ENCODE measurements around the gene SLC9A1. TPM values are rescaled to one million over a fixed set of nuclear protein-coding genes. Genes with fewer than 3 reads are reported as not detected.

Gene SLC9A1
- total and polyA plus RNA-seq, 2 of the 8 experiments (the other 6 are each of a cell fraction or from before 2014, with no cell fraction given): 11.3 to 25.1 TPM

- H3K56ac ChIP-seq (replicated peaks; ENCODE audit: insufficient read length, low read depth, low read length): no peak overlapping the region
- no peak overlapping the region for H2AFZ ChIP-seq (ENCODE audit: low read length)
- H2BK12ac ChIP-seq (ENCODE audit: low read depth, low read length): no peak overlapping the region
- H2BK120ac ChIP-seq (replicated peaks; ENCODE audit: low read depth, low read length): no peak overlapping the region
- no peak overlapping the region for H3K4ac ChIP-seq (replicated peaks; ENCODE audit: insufficient read length, low read depth, low read length)
- H3K79me1 ChIP-seq (ENCODE audit: low read depth, low read length): no peaks in the 10 kb centered on the region; the same call in 1 of the 2 replicates
- CTCF ChIA-PET (ENCODE audit: partially characterized antibody): interaction anchor here (0.6 to 26.4 kb wide), 9 partner anchors 7 to 360 kb away, joined by 3 to 790 read pairs (median 5); partner anchors contain the start of gene TRNP1
- H3K14ac ChIP-seq (ENCODE audit: insufficient read length): no peak overlapping the region
- H3K18ac ChIP-seq (ENCODE audit: extremely low read depth, low read length): peak overlapping the region; percentile 3; the same call in 1 of the 2 replicates
- H3K4me1 ChIP-seq (replicated peaks in 1 of 4; ENCODE audit: control insufficient read depth in 3 of 4, insufficient read depth in 4 of 4, low read length in 3 of 4): peaks cover 6 to 20% (median 14%) of the 10 kb centered on the region in 4 experiments
- POLR2A ChIA-PET (ENCODE audit: partially characterized antibody): interaction anchor here (0.7 to 58.9 kb wide), 11 partner anchors 7 to 106 kb away, joined by 3 to 1829 read pairs (median 7); partner anchors contain the start of genes SLC9A1, TENT5B and TRNP1
- H3K4me2 ChIP-seq (ENCODE audit: insufficient read depth in 1 of 2, low read depth in 2 of 2, low read length in 2 of 2): no peak overlapping the region
- H4K8ac ChIP-seq (ENCODE audit: extremely low read depth, insufficient read depth, low read length): no peak overlapping the region
- H2AK5ac ChIP-seq (ENCODE audit: low read depth, low read length): no peak overlapping the region
- no peak overlapping the region for H4K5ac ChIP-seq (ENCODE audit: insufficient read length, low read depth, low read length)
- H3K9ac ChIP-seq (replicated peaks in 1 of 4; ENCODE audit: extremely low read depth in 1 of 4, low read depth in 3 of 4, low read length in 3 of 4): no peak overlapping the region
- WGBS, 2 experiments (ENCODE audit: extremely low coverage in 1 of 2, insufficient coverage in 1 of 2, insufficient read length in 1 of 2, insufficient replicate concordance in 2 of 2, low coverage in 1 of 2, low lambda C conversion rate in 2 of 2, missing lambda C conversion rate in 1 of 2): 95% methylated on average over 2 of the region's 2 CpGs; no CpG with 5 or more reads in 1 of the 2 experiments
- H3K4me3 ChIP-seq (ENCODE audit: extremely low read depth in 1 of 4, insufficient read depth in 2 of 4, low read depth in 3 of 4, low read length in 4 of 4): no peak overlapping the region
- DNase-seq (ENCODE audit: low read depth in 1 of 2, low spot score in 2 of 2) (no peak), FAIRE-seq (no peak)
- H3K23me2 ChIP-seq (ENCODE audit: low read depth, low read length): no peaks in the 10 kb centered on the region
- no peak overlapping the region for H3K23ac ChIP-seq (ENCODE audit: insufficient read length)
- H3K27me3 ChIP-seq (replicated peaks in 1 of 4; ENCODE audit: control insufficient read depth in 3 of 4, extremely low read depth in 1 of 4, insufficient read depth in 3 of 4, low read length in 3 of 4): no peaks in the 10 kb centered on the region; a peak in 1 of 7 replicates
- H4K20me1 ChIP-seq (replicated peaks in 1 of 2; ENCODE audit: control insufficient read depth in 1 of 2, insufficient read depth in 2 of 2, low read length in 2 of 2): no peaks in the 10 kb centered on the region
- H2BK20ac ChIP-seq (ENCODE audit: low read length): no peak overlapping the region
- H2BK5ac ChIP-seq (ENCODE audit: low read depth, low read length): no peak overlapping the region
- no peak overlapping the region for H4K91ac ChIP-seq (replicated peaks; ENCODE audit: insufficient read length, low read length)
- H3K36me3 ChIP-seq (ENCODE audit: control insufficient read depth in 2 of 4, insufficient read depth in 4 of 4, low read length in 3 of 4): no peaks in the 10 kb centered on the region
- H3K27ac ChIP-seq (ENCODE audit: low read depth, low read length): 0 out of 2 replicates have a peak overlapping the region, but pooled peaks have one; percentile 10
- H3K79me2 ChIP-seq (ENCODE audit: control insufficient read depth in 1 of 2, insufficient read depth in 2 of 2, low read length in 2 of 2): no peaks in the 10 kb centered on the region
- no peak overlapping the region for H2BK15ac ChIP-seq (ENCODE audit: low read length)
- peaks cover 0 to 2% of the 10 kb centered on the region in 2 experiments; a peak in 1 of 4 replicates for H3K9me3 ChIP-seq (ENCODE audit: insufficient read depth in 2 of 2, low read depth in 1 of 2, low read length in 1 of 2)
- TF ChIP-seq EP300 (IDR thresholded peaks at IDR 0.05; ENCODE audit: borderline replicate concordance in 1 of 2, low read depth in 2 of 2, low read length in 2 of 2): no peak
- TF ChIP-seq, protein P1, sequence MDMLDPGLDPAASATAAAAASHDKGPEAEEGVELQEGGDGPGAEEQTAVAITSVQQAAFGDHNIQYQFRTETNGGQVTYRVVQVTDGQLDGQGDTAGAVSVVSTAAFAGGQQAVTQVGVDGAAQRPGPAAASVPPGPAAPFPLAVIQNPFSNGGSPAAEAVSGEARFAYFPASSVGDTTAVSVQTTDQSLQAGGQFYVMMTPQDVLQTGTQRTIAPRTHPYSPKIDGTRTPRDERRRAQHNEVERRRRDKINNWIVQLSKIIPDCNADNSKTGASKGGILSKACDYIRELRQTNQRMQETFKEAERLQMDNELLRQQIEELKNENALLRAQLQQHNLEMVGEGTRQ (IDR thresholded peaks at IDR 0.05; ENCODE audit: low read length): no peak
- TF ChIP-seq CTCF (IDR thresholded peaks at IDR 0.05; ENCODE audit: control extremely low read depth in 1 of 3, insufficient read depth in 1 of 3, low read depth in 1 of 3, low read length in 3 of 3): no peak
- TF ChIP-seq GTF2F1 (IDR thresholded peaks at IDR 0.05; ENCODE audit: borderline replicate concordance, low read depth, low read length): no peak
Observed at GRCh38 chr1:27049100-27049499, 105.8 kb downstream of the SLC9A1 start.

All from H1 (cell line).